HFF-Myc (cell line): Measurements from ENCODE around the gene C8B.

Experiments
- DNase-seq: peaks from one replicate; pipeline ENCODE4 v3.0.0-alpha.2; 2011; ENCODE audit warnings: low read depth; ENCODE audit errors: extremely low read depth
- H3K4me3 ChIP-seq: replicated peaks from 2 replicates; pipeline ENCODE4 v1.5.1; 2011; ENCODE audit warnings: low read depth, mild to moderate bottlenecking, control low read depth, low read length
- CTCF ChIP-seq: IDR thresholded peaks from 2 replicates; pipeline ENCODE4 v1.5.1; 2012; ENCODE audit warnings: mild to moderate bottlenecking, low read depth, low read length, control low read depth; ENCODE audit errors: missing control alignments

Gene C8B

GRCh38 chr1:56985857-56986256 lies 20.0 kb upstream of the C8B start:
- TF ChIP-seq CTCF: no peak
- H3K4me3 ChIP-seq: no peak overlapping the region
- no peak for DNase-seq

GRCh38 chr1:56983484-56983883 lies 17.7 kb upstream of the C8B start:
- TF ChIP-seq CTCF: no peak
- no peak for DNase-seq
- H3K4me3 ChIP-seq: no peak overlapping the region

- no peak overlapping the region for H3K4me3 ChIP-seq
- no peak for DNase-seq
- TF ChIP-seq CTCF: no peak
Observed at GRCh38 chr1:56979986-56980755, 14.4 kb upstream of the C8B start.

GRCh38 chr1:56978819-56979218 lies 13.0 kb upstream of the C8B start:
- DNase-seq: no peak
- TF ChIP-seq CTCF: no peak
- H3K4me3 ChIP-seq: no peak overlapping the region

GRCh38 chr1:56977910-56978309 lies 12.1 kb upstream of the C8B start:
- DNase-seq: no peak

GRCh38 chr1:56975446-56975845 lies 9.6 kb upstream of the C8B start:
- no peak for DNase-seq
- TF ChIP-seq CTCF: no peak
- H3K4me3 ChIP-seq: no peak overlapping the region

More at GRCh38 chr1:56977910-56978309, 12.1 kb upstream of the C8B start:
- no peak for TF ChIP-seq CTCF
- H3K4me3 ChIP-seq: no peak overlapping the region
